Breast epithelium (tissue), 3 donors: ENCODE results near the gene TBX5.

Experiments used
- POLR2A ChIP-seq: fragments of 450-650 bp; IDR thresholded peaks from one replicate; pipeline ENCODE4 v1.6.1; 2016; ENCODE audit warnings: antibody characterized with exemption, mild to moderate bottlenecking, moderate library complexity
- POLR2AphosphoS5 ChIP-seq, 3 donors: sonication (generic); formaldehyde crosslinking; IDR thresholded peaks; one replicate each; pipeline ENCODE4 v1.6.1; 2017; ENCODE audit warnings: antibody characterized with exemption in 3 of 3
- TF ChIP-seq, protein P1 (sequence below), 3 donors: fragments of 450-650 bp; IDR thresholded peaks; one replicate each; pipeline ENCODE4 v1.5.1; 2016 to 2017; ENCODE audit warnings: antibody characterized with exemption in 3 of 3, mild to moderate bottlenecking in 3 of 3, moderate library complexity in 3 of 3

DNA sequence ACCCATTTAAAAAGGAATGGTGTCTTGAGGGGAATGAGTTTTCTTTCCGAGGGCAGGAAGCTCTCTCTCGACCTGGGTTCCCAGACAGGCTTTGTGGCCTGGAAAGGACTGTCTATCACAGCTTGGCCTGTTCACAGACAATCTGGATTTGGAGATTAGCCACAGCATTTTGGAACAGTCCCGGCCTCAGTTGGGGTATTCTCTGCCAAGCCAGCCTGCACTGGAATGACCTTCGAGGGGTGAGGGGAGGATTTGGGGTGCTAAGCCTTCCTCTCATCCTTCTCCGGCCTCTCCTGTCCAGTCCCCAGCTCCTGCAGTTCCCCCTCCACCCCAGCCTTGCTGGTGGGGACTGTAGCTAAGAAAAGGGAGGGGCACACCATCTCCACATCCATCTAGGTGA lies 13.0 kb downstream of the TBX5 start:
- TF ChIP-seq, protein P1, sequence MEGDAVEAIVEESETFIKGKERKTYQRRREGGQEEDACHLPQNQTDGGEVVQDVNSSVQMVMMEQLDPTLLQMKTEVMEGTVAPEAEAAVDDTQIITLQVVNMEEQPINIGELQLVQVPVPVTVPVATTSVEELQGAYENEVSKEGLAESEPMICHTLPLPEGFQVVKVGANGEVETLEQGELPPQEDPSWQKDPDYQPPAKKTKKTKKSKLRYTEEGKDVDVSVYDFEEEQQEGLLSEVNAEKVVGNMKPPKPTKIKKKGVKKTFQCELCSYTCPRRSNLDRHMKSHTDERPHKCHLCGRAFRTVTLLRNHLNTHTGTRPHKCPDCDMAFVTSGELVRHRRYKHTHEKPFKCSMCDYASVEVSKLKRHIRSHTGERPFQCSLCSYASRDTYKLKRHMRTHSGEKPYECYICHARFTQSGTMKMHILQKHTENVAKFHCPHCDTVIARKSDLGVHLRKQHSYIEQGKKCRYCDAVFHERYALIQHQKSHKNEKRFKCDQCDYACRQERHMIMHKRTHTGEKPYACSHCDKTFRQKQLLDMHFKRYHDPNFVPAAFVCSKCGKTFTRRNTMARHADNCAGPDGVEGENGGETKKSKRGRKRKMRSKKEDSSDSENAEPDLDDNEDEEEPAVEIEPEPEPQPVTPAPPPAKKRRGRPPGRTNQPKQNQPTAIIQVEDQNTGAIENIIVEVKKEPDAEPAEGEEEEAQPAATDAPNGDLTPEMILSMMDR (IDR thresholded peaks at IDR 0.05), result no peak
- no peak for TF ChIP-seq POLR2AphosphoS5 (IDR thresholded peaks at IDR 0.05)
- TF ChIP-seq POLR2A, result no peak
